22Rv1 (cell line): ENCODE measurements around the gene ETNK2.

Source experiments
- CTCF ChIP-seq: fragments of 450-650 bp; IDR thresholded peaks from 2 replicates; pipeline ENCODE4 v1.5.1; 2017; ENCODE audit warnings: mild to moderate bottlenecking
- ZFX ChIP-seq: fragments of 450-650 bp; IDR thresholded peaks from 2 replicates; pipeline ENCODE4 v1.6.1; 2017; ENCODE audit warnings: antibody characterized with exemption, borderline replicate concordance

DNA sequence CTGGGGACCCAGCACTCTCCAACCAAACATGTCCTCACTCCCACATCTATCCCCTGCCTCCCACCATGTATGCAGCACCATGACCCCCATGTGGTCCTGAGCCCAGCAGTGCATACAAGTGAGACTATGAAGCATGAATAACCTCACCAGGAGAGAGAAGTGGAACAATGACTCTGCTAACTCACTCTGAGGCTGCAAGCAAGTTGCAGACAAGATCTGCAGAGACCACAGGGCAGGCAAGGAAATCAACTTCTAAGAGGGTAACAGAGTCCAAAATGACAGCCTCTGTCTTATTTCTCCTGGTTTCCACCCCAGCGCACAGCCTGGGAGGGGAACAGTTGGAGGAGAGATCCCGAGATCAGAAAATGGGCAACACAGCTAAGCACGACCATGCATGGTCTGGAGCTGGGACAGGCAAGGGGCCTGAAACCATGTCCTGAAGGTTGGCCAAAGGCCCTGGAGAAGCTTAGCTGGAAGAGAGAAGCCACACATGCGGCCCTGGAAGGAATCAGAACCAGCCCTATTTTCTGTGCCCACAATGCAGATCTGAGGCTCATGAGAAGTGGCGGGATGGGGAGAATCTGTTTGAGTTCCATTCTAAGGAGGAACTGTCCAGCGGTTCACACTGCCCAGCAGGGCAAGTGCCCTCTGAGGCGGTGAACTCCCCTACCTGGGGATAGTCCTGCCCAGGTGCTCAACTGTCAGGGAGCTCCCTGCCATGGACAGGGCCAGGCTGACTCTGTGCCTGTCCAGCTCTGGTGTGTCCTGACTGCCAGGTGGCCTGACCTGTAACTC is 26.8 kb upstream of the ETNK2 start:
- TF ChIP-seq CTCF (no peak), ZFX (no peak)
